Progenitor cell of endocrine pancreas (in vitro differentiated cells): ENCODE results near the gene KCNQ4. TPM values are rescaled to one million over a fixed set of nuclear protein-coding genes. Genes with fewer than 3 reads are reported as not detected.

ENCODE experiments used
- DNase-seq: peaks from one replicate; pipeline ENCODE4 v3.0.0; 2021; ENCODE audit warnings: low spot score; ENCODE audit not compliant: unreplicated experiment
- H3K27ac Mint-ChIP-seq: 2 replicates; pipeline ENCODE4 v1.8.0; 2021; ENCODE audit warnings: mild to moderate bottlenecking, moderate library complexity, mixed read lengths
- H3K27me3 Mint-ChIP-seq: 2 replicates; pipeline ENCODE4 v1.8.0; 2021; ENCODE audit warnings: mixed read lengths
- H3K36me3 Mint-ChIP-seq: 2 replicates; pipeline ENCODE4 v1.8.0; 2022; ENCODE audit warnings: mixed read lengths; ENCODE audit not compliant: insufficient read depth
- H3K4me1 Mint-ChIP-seq: 2 replicates; pipeline ENCODE4 v1.8.0; 2021; ENCODE audit warnings: low read depth, mixed read lengths
- H3K4me3 Mint-ChIP-seq: 2 replicates; pipeline ENCODE4 v1.8.0; 2021; ENCODE audit warnings: low read depth, mild to moderate bottlenecking, moderate library complexity, mixed read lengths
- H3K9me3 Mint-ChIP-seq: 2 replicates; pipeline ENCODE4 v1.8.0; 2021; ENCODE audit warnings: low read depth, mixed read lengths
- CTCF ChIP-seq: fragments of 200-600 bp; sonication (generic); IDR thresholded peaks from one replicate; pipeline ENCODE4 v1.5.0; 2021; ENCODE audit warnings: antibody characterized with exemption, mild to moderate bottlenecking; ENCODE audit not compliant: unreplicated experiment
- total RNA-seq: library from RNA; stranded (reverse); gene quantifications from 2 replicates; pipeline ENCODE4 v1.2.1, GENCODE V29; 2021

Gene KCNQ4
- total RNA-seq, 1 donor from 2014 or later: 0.67 TPM

- TF ChIP-seq CTCF: no peak
Measured at GRCh38 chr1:40808444-40808843, 24.9 kb downstream of the KCNQ4 start.

GRCh38 chr1:40808909-40809308, 25.3 kb downstream of the KCNQ4 start:
- Mint-ChIP-seq H3K36me3 (no peaks in the 10 kb centered on the region), H3K27me3 (peaks cover 47% of the 10 kb centered on the region)

More at GRCh38 chr1:40808444-40808843, 24.9 kb downstream of the KCNQ4 start:
- Mint-ChIP-seq H3K4me3 (no peak overlapping the region), H3K9me3 (no peaks in the 10 kb centered on the region), H3K36me3 (no peaks in the 10 kb centered on the region), H3K27me3 (peaks cover 47% of the 10 kb centered on the region), H3K4me1 (peaks cover 7% of the 10 kb centered on the region), H3K27ac (no peak overlapping the region)
- no peak for DNase-seq

GRCh38 chr1:40810927-40811326, 27.3 kb downstream of the KCNQ4 start:
- H3K36me3 Mint-ChIP-seq: no peaks in the 10 kb centered on the region
- TF ChIP-seq CTCF: no peak
- no peak for DNase-seq
- H3K9me3 Mint-ChIP-seq: no peaks in the 10 kb centered on the region
- H3K4me3 Mint-ChIP-seq: no peak overlapping the region
- H3K4me1 Mint-ChIP-seq: peaks cover 7% of the 10 kb centered on the region
- H3K27ac Mint-ChIP-seq: no peak overlapping the region
- peaks cover 49% of the 10 kb centered on the region for H3K27me3 Mint-ChIP-seq

More at GRCh38 chr1:40808909-40809308, 25.3 kb downstream of the KCNQ4 start:
- TF ChIP-seq CTCF: no peak
- H3K9me3 Mint-ChIP-seq: no peaks in the 10 kb centered on the region
- H3K27ac Mint-ChIP-seq: no peak overlapping the region
- no peak for DNase-seq
- H3K4me1 Mint-ChIP-seq: peaks cover 7% of the 10 kb centered on the region
- H3K4me3 Mint-ChIP-seq: no peak overlapping the region

- Mint-ChIP-seq H3K9me3 (no peaks in the 10 kb centered on the region), H3K4me1 (peaks cover 2% of the 10 kb centered on the region), H3K27me3 (peaks cover 50% of the 10 kb centered on the region), H3K36me3 (no peaks in the 10 kb centered on the region), H3K27ac (no peak overlapping the region), H3K4me3 (no peak overlapping the region)
- no peak for TF ChIP-seq CTCF
- no peak for DNase-seq
Measured at GRCh38 chr1:40815420-40815819, 31.8 kb downstream of the KCNQ4 start.

GRCh38 chr1:40817791-40818263, 34.2 kb downstream of the KCNQ4 start:
- no peak for DNase-seq
- Mint-ChIP-seq H3K9me3 (no peaks in the 10 kb centered on the region), H3K4me1 (peaks cover 14% of the 10 kb centered on the region), H3K36me3 (no peaks in the 10 kb centered on the region), H3K4me3 (peak overlapping the region; percentile 58), H3K27me3 (peaks cover 38% of the 10 kb centered on the region), H3K27ac (no peak overlapping the region)
- TF ChIP-seq CTCF: no peak
